Liver (tissue), 9 donors: ENCODE data around the gene TYMS. TPM values are rescaled to one million over a fixed set of nuclear protein-coding genes. Genes with fewer than 3 reads are reported as not detected.

Experiments used
- DNase-seq: peaks from one replicate; pipeline ENCODE4 v3.0.0-alpha.2; 2017; ENCODE audit warnings: low spot score
- H3K27ac ChIP-seq, 2 donors: one replicate each; pipeline ENCODE4 v1.7.0; 2013; ENCODE audit warnings: inconsistent platforms in 2 of 2, low read length in 2 of 2, control low read depth in 1 of 2, low read depth in 1 of 2, mild to moderate bottlenecking in 1 of 2
- H3K27me3 ChIP-seq, 4 donors: one replicate each; pipeline versions ENCODE4 v1.6.1 to v1.7.0; 2013; ENCODE audit warnings: low read length in 3 of 4, inconsistent platforms in 1 of 4, mild to moderate bottlenecking in 1 of 4, moderate library complexity in 1 of 4; ENCODE audit not compliant: control insufficient read depth in 4 of 4, insufficient read depth in 4 of 4
- H3K36me3 ChIP-seq, 4 donors: one replicate each; pipeline versions ENCODE4 v1.6.1 to v1.7.0; 2013; ENCODE audit warnings: low read length in 3 of 4, mild to moderate bottlenecking in 3 of 4, low read depth in 1 of 4, moderate library complexity in 1 of 4; ENCODE audit not compliant: control insufficient read depth in 4 of 4, insufficient read depth in 3 of 4
- H3K4me1 ChIP-seq, 4 donors: one replicate each; pipeline versions ENCODE4 v1.6.1 to v1.7.0; 2013; ENCODE audit warnings: low read length in 3 of 4, mild to moderate bottlenecking in 3 of 4, moderate library complexity in 1 of 4; ENCODE audit not compliant: control insufficient read depth in 4 of 4, insufficient read depth in 4 of 4
- H3K4me3 ChIP-seq, 3 donors: one replicate each; pipeline versions ENCODE4 v1.6.1 to v1.7.0; 2013; ENCODE audit warnings: low read length in 3 of 3, control low read depth in 1 of 3, low read depth in 1 of 3, mild to moderate bottlenecking in 1 of 3
- H3K9ac ChIP-seq, 2 donors: one replicate each; pipeline ENCODE4 v1.7.0; 2013; ENCODE audit warnings: low read length in 2 of 2, mild to moderate bottlenecking in 2 of 2, moderate library complexity in 2 of 2, control low read depth in 1 of 2, low read depth in 1 of 2
- H3K9me3 ChIP-seq, 4 donors: one replicate each; pipeline versions ENCODE4 v1.6.1 to v1.7.0; 2013; ENCODE audit warnings: low read length in 3 of 4; ENCODE audit not compliant: control insufficient read depth in 4 of 4
- FOXA1 ChIP-seq: IDR thresholded peaks from 2 replicates; pipeline ENCODE4 v1.6.1; 2016; ENCODE audit warnings: antibody characterized with exemption
- GABPA ChIP-seq, 2 donors: IDR thresholded peaks in 1 of 2; conservative IDR thresholded peaks in 1 of 2; 2 replicates each; pipeline ENCODE4 v1.6.1; 2016; ENCODE audit warnings: antibody characterized with exemption in 2 of 2, mild to moderate bottlenecking in 1 of 2, moderate library complexity in 1 of 2
- HNF4A ChIP-seq, 2 donors: conservative IDR thresholded peaks; 2 replicates each; pipeline ENCODE4 v1.6.1; 2016; ENCODE audit warnings: antibody characterized with exemption in 2 of 2, mild to moderate bottlenecking in 2 of 2
- MAX ChIP-seq: IDR thresholded peaks from 2 replicates; pipeline ENCODE4 v1.6.1; 2016; ENCODE audit warnings: antibody characterized with exemption
- NR2F2 ChIP-seq: IDR thresholded peaks from 2 replicates; pipeline ENCODE4 v1.6.1; 2016; ENCODE audit warnings: antibody characterized with exemption
- RAD21 ChIP-seq, 2 donors: IDR thresholded peaks; 2 replicates each; pipeline ENCODE4 v1.6.1; 2016; ENCODE audit warnings: antibody characterized with exemption in 2 of 2, mild to moderate bottlenecking in 2 of 2
- RXRA ChIP-seq, 2 donors: IDR thresholded peaks; 2 replicates each; pipeline ENCODE4 v1.6.1; 2017 to 2018; ENCODE audit warnings: antibody characterized with exemption in 2 of 2, mild to moderate bottlenecking in 1 of 2
- SP1 ChIP-seq: IDR thresholded peaks from 2 replicates; pipeline ENCODE4 v1.6.1; 2018; ENCODE audit warnings: antibody characterized with exemption, mild to moderate bottlenecking
- TAF1 ChIP-seq: conservative IDR thresholded peaks from 2 replicates; pipeline ENCODE4 v1.6.1; 2016; ENCODE audit warnings: antibody characterized with exemption, mild to moderate bottlenecking
- YY1 ChIP-seq: IDR thresholded peaks from 2 replicates; pipeline ENCODE4 v1.6.1; 2016; ENCODE audit warnings: antibody characterized with exemption, mild to moderate bottlenecking
- WGBS: extraction: QIAGEN DNeasy Blood & Tissue Kit; methylation state at CpG from one replicate; pipeline ENCODE4 v1.1.7; 2013; 5-methylcytosine and 5-hydroxymethylcytosine counted together
- polyA plus RNA-seq, 2 donors: library from polyadenylated mRNA; stranded (reverse) in 1 of 2; unstranded in 1 of 2; fragments of 200-250 nt in 1 of 2; fragments of >200 nt in 1 of 2; fragmentation: Nextera tagmentation in 1 of 2; extraction: Ambion mirVana in 1 of 2; gene quantifications; one replicate each; pipeline versions ENCODE4 v1.2.1 to v1.2.3, GENCODE V29; 2013 to 2015
- total RNA-seq, 2 donors: library from RNA; depleted of rRNA; stranded (reverse); fragments of >200 nt; gene quantifications; one replicate each; pipeline ENCODE4 v1.2.3, GENCODE V29; 2014
- TF ChIP-seq, protein P1 (sequence below): IDR thresholded peaks from 2 replicates; pipeline ENCODE4 v1.6.1; 2016; ENCODE audit warnings: antibody characterized with exemption
- TF ChIP-seq, protein P2 (sequence below): IDR thresholded peaks from 2 replicates; pipeline ENCODE4 v1.6.1; 2016; ENCODE audit warnings: antibody characterized with exemption
- TF ChIP-seq, protein P3 (sequence below): IDR thresholded peaks from 2 replicates; pipeline ENCODE4 v1.6.1; 2016; ENCODE audit warnings: antibody characterized with exemption, mild to moderate bottlenecking
- TF ChIP-seq, protein P4 (sequence below): fragments of 150-350 bp; IDR thresholded peaks from 2 replicates; pipeline ENCODE4 v1.5.1; 2017; ENCODE audit warnings: improper control_type of control experiment, low read depth, low read length; ENCODE audit not compliant: missing input control
- donor health status: healthy.
- donor health status: healthy.
- donor health status: healthy.
- donor health status: healthy.
- donor health status: healthy.

TYMS gene
- total RNA-seq (10 to 100 TPM in 1 of 2 donors, under 1 TPM in 1; 0.25 to 77.4 TPM), polyA plus RNA-seq (1 to 10 TPM; 1.7 to 9.0 TPM)

DNA sequence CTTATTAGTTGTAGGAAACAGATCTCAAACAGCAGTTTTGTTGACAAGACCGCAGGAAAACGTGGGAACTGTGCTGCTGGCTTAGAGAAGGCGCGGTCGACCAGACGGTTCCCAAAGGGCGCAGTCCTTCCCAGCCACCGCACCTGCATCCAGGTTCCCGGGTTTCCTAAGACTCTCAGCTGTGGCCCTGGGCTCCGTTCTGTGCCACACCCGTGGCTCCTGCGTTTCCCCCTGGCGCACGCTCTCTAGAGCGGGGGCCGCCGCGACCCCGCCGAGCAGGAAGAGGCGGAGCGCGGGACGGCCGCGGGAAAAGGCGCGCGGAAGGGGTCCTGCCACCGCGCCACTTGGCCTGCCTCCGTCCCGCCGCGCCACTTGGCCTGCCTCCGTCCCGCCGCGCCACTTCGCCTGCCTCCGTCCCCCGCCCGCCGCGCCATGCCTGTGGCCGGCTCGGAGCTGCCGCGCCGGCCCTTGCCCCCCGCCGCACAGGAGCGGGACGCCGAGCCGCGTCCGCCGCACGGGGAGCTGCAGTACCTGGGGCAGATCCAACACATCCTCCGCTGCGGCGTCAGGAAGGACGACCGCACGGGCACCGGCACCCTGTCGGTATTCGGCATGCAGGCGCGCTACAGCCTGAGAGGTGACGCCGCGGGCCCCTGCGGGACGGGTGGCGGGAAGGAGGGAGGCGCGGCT lies at the start of gene TYMS:
TYMS (plus strand) TSS at position 343 of the 690 bp plus-strand sequence; CDS start at position 433, 90 bp downstream.
- under 1% methylated on average over 79 of the region's 79 CpGs for WGBS

GRCh38 chr18:607930-608329 lies 49.5 kb upstream of the TYMS start:
- Histone ChIP-seq H3K36me3 (no peaks in the 10 kb centered on the region), H3K27ac (no peak overlapping the region), H3K4me1 (no peaks in the 10 kb centered on the region), H3K9me3 (no peaks in the 10 kb centered on the region), H3K9ac (no peak overlapping the region), H3K27me3 (no peaks in the 10 kb centered on the region), H3K4me3 (no peak overlapping the region)
- no peak for DNase-seq
- WGBS = 85% methylated on average over 7 of the region's 7 CpGs
- TF ChIP-seq HNF4A (conservative IDR thresholded peaks at IDR 0.05) = no peak
- TF ChIP-seq TAF1 = no peak
- no peak for TF ChIP-seq RAD21 (IDR thresholded peaks at IDR 0.05)
- TF ChIP-seq, protein P1, sequence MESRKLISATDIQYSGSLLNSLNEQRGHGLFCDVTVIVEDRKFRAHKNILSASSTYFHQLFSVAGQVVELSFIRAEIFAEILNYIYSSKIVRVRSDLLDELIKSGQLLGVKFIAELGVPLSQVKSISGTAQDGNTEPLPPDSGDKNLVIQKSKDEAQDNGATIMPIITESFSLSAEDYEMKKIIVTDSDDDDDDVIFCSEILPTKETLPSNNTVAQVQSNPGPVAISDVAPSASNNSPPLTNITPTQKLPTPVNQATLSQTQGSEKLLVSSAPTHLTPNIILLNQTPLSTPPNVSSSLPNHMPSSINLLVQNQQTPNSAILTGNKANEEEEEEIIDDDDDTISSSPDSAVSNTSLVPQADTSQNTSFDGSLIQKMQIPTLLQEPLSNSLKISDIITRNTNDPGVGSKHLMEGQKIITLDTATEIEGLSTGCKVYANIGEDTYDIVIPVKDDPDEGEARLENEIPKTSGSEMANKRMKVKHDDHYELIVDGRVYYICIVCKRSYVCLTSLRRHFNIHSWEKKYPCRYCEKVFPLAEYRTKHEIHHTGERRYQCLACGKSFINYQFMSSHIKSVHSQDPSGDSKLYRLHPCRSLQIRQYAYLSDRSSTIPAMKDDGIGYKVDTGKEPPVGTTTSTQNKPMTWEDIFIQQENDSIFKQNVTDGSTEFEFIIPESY = no peak
- TF ChIP-seq, protein P2, sequence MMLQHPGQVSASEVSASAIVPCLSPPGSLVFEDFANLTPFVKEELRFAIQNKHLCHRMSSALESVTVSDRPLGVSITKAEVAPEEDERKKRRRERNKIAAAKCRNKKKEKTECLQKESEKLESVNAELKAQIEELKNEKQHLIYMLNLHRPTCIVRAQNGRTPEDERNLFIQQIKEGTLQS = no peak
- TF ChIP-seq RXRA (IDR thresholded peaks at IDR 0.05) = no peak
- TF ChIP-seq SP1 = no peak
- no peak for TF ChIP-seq MAX
- TF ChIP-seq, protein P3, sequence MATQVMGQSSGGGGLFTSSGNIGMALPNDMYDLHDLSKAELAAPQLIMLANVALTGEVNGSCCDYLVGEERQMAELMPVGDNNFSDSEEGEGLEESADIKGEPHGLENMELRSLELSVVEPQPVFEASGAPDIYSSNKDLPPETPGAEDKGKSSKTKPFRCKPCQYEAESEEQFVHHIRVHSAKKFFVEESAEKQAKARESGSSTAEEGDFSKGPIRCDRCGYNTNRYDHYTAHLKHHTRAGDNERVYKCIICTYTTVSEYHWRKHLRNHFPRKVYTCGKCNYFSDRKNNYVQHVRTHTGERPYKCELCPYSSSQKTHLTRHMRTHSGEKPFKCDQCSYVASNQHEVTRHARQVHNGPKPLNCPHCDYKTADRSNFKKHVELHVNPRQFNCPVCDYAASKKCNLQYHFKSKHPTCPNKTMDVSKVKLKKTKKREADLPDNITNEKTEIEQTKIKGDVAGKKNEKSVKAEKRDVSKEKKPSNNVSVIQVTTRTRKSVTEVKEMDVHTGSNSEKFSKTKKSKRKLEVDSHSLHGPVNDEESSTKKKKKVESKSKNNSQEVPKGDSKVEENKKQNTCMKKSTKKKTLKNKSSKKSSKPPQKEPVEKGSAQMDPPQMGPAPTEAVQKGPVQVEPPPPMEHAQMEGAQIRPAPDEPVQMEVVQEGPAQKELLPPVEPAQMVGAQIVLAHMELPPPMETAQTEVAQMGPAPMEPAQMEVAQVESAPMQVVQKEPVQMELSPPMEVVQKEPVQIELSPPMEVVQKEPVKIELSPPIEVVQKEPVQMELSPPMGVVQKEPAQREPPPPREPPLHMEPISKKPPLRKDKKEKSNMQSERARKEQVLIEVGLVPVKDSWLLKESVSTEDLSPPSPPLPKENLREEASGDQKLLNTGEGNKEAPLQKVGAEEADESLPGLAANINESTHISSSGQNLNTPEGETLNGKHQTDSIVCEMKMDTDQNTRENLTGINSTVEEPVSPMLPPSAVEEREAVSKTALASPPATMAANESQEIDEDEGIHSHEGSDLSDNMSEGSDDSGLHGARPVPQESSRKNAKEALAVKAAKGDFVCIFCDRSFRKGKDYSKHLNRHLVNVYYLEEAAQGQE = no peak
- no peak for TF ChIP-seq GABPA (IDR thresholded peaks at IDR 0.05 in 1 of 2, conservative IDR thresholded peaks at IDR 0.05 in 1 of 2)

More for the DNA sequence above, at the start of gene TYMS:
- no peaks in the 10 kb centered on the region for H3K27me3 ChIP-seq
- no peaks in the 10 kb centered on the region for H3K9me3 ChIP-seq
- H3K27ac ChIP-seq = no peak within 1 kb of the TSS
- DNase-seq = peak; percentile 64
- H3K36me3 ChIP-seq = no peaks in the 10 kb centered on the region
- H3K4me1 ChIP-seq = peaks cover 11 to 17% (median 14%) of the 10 kb centered on the region in 4 donors
- H3K4me3 ChIP-seq = peak within 1 kb of the TSS; percentile 63 to 84 (median 75)
- no peak within 1 kb of the TSS for H3K9ac ChIP-seq
- TF ChIP-seq SP1 (no peak), FOXA1 (no peak), NR2F2 (no peak), YY1 (no peak), RAD21 (IDR thresholded peaks at IDR 0.05) (no peak), TAF1 (no peak), HNF4A (conservative IDR thresholded peaks at IDR 0.05) (no peak)
- TF ChIP-seq, protein P4, sequence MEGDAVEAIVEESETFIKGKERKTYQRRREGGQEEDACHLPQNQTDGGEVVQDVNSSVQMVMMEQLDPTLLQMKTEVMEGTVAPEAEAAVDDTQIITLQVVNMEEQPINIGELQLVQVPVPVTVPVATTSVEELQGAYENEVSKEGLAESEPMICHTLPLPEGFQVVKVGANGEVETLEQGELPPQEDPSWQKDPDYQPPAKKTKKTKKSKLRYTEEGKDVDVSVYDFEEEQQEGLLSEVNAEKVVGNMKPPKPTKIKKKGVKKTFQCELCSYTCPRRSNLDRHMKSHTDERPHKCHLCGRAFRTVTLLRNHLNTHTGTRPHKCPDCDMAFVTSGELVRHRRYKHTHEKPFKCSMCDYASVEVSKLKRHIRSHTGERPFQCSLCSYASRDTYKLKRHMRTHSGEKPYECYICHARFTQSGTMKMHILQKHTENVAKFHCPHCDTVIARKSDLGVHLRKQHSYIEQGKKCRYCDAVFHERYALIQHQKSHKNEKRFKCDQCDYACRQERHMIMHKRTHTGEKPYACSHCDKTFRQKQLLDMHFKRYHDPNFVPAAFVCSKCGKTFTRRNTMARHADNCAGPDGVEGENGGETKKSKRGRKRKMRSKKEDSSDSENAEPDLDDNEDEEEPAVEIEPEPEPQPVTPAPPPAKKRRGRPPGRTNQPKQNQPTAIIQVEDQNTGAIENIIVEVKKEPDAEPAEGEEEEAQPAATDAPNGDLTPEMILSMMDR = no peak
- TF ChIP-seq, protein P3 = no peak
- TF ChIP-seq, protein P2 = no peak
